Epithelial cell of prostate (primary cell): ENCODE measurements around the gene RPL26.
A peak's percentile ranks its signal among the peaks of the same experiment; 100 is the strongest.
"Not testable (repeated sequence)": the region's sequence is repeated elsewhere in the genome, so short reads cannot be mapped to it uniquely, and the experiment has no call there.

Experiments used
- DNase-seq: peaks from one replicate; pipeline ENCODE4 v3.0.0-alpha.2; 2011; ENCODE audit warnings: low read depth, low spot score
- H3K27ac ChIP-seq: fragments of 450-650 bp; 2 replicates; pipeline ENCODE4 v1.5.1; 2017; ENCODE audit warnings: mild to moderate bottlenecking

RPL26 gene

GRCh38 chr17:8372422-8372821, 10.6 kb downstream of the RPL26 start:
- H3K27ac ChIP-seq: no peak overlapping the region
- DNase-seq: no peak

GRCh38 chr17:8371786-8372185, 11.2 kb downstream of the RPL26 start:
- no peak for DNase-seq
- no peak overlapping the region for H3K27ac ChIP-seq

GRCh38 chr17:8369944-8370343, 13.0 kb downstream of the RPL26 start:
- no peak overlapping the region for H3K27ac ChIP-seq
- no peak for DNase-seq

DNA sequence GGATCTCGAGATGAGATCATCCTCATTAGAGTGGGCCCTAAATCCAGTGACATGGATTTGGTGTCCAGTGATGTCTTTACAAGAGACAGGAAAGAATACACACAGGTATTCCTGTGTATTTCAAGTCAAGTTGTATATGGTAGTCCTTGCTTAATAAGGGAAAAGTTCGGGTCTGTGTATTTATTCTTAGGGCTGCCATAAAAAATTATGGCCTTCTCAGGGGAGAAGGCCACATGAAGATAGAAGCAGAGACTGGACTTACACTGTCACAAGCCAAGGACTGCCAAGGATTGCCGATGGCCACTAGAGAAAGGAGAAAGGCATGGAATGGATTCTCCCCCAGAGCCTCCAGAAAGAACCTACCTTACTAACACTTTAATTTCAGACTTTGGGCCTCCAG, 14.8 kb downstream of the RPL26 start:
- no peak for DNase-seq
- H3K27ac ChIP-seq: no peak overlapping the region

DNA sequence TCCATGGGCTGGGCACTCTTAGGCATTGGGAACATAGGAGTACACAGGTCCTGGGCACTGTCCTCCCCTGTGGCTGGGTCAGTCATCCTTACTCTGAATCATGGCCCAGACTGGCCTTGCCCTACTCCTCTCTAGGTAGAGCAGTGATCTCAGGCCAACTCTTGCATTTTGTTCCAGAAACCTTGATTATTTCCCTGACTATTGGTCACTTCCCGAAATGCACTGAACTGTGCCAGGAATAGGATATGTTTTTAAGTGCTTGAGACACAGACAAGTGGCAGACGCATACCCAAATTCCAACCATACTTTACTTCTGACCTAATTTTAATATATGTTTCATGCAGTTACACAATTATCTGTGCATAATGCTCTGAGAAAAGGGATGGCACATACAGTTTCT, 16.8 kb downstream of the RPL26 start:
- no peak for DNase-seq
- peak overlapping the region; percentile 26 for H3K27ac ChIP-seq

- DNase-seq: no peak
- H3K27ac ChIP-seq: no peak overlapping the region
These were observed 17.9 kb downstream of the RPL26 start for GRCh38 chr17:8365143-8365542.

GRCh38 chr17:8362651-8363332, 20.2 kb downstream of the RPL26 start:
- H3K27ac ChIP-seq: no peak overlapping the region
- no peak for DNase-seq

DNA sequence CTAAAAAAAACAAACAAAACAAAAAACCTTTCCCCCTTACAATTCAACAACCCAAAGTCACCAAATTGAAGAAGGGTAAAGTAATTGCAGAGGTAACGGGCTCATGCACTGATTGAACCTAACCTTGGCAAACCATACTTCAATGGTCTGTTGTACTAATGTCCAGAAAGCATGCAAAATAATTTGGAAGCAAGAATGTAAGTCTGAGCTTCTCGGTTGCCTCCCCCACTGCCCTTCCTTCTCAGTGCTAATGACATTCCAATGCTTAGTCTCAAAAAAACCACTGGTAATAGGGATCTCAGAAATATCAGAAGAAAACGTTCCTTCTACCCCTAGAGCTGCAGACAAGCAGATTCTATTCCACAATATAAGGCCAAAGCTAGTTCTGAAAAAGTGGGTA, 22.2 kb downstream of the RPL26 start:
- H3K27ac ChIP-seq: no peak overlapping the region
- DNase-seq: no peak

- DNase-seq: no peak
- no peak overlapping the region for H3K27ac ChIP-seq
These were observed 22.7 kb downstream of the RPL26 start for GRCh38 chr17:8360260-8360659.

DNA sequence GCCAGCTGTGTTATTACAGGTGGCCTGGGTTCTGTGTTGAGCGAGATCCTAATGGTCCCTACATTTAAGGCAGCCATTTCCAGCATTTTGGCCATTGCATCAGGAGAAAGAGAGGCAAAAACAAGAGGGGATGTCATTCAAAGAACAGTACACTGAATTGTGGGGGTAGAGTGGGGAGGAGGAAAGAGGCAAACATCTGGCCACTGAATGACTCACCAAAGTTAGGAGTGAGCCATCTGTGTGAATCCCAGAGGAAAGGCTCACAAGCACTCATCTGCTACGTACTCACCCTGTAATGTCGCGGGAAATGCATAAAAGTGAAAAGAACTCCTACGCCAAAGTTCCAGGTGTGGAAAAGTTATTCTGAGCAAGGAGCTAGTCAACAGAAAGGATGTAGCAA, 23.2 kb downstream of the RPL26 start:
- no peak overlapping the region for H3K27ac ChIP-seq
- DNase-seq: no peak

DNA sequence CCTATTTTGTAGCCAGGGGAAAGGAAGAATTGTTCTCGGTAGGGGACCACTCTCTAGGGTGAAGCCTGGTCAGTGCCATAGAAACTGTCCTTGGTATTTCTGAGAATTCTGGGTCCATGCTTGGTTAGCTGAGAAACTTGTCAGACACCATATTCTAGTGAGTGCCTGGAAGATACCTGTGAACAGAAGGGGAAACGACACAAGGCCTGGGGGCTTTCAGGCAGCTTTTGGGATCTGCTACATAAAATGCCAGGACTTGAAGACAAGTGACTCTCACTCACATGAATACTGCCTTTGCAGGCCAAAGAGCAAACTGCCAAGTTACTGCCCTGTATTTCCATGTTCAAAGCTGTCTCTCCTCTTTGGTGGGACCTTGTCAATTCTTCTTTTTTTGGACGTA, 25.1 kb downstream of the RPL26 start:
- no peak for DNase-seq
- no peak overlapping the region for H3K27ac ChIP-seq

DNA sequence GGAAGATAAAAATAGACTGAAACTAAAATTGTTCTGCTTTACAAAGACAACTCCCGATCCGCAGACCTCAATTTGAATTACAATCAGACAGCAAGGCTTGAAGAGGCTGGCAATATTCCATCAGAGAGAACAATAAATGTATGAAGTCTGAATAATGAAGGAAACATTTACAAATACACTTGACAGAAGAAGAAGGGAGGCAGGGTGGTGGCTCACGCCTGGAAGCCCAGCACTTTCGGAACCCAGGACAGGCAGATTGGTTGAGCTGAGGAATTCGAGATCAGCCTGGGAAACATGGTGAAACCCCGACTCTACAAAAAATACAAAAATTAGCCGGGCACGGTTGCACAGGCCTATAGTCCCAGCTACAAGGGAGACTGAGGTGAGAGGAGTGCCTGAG, 28.8 kb downstream of the RPL26 start:
- DNase-seq: no peak
- no peak overlapping the region for H3K27ac ChIP-seq

- no peak for DNase-seq
- no peak overlapping the region for H3K27ac ChIP-seq
These were observed 29.3 kb downstream of the RPL26 start for GRCh38 chr17:8353736-8354135.

DNA sequence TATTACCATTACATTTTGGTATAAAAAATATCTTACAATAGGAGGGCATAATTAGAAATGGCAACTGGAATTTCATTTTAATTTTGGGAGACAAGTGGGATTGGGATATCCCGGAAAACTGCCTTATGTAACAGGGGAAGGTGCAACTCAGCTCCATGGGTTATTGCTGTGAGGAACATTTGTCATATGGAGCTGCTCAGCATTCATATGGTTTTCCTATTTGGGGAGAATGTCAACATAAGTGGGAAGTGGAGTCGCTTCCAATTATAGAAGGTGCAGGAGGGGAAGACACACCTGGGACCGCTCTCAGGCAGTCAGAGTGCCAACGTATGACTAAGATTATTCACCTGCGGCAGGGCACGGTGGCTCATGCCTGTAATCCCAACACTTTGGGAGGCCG, 32.7 kb downstream of the RPL26 start:
- no peak overlapping the region for H3K27ac ChIP-seq
- no peak for DNase-seq

- not testable (repeated sequence) for H3K27ac ChIP-seq, DNase-seq
These were observed 36.0 kb downstream of the RPL26 start for GRCh38 chr17:8347001-8347400.

DNA sequence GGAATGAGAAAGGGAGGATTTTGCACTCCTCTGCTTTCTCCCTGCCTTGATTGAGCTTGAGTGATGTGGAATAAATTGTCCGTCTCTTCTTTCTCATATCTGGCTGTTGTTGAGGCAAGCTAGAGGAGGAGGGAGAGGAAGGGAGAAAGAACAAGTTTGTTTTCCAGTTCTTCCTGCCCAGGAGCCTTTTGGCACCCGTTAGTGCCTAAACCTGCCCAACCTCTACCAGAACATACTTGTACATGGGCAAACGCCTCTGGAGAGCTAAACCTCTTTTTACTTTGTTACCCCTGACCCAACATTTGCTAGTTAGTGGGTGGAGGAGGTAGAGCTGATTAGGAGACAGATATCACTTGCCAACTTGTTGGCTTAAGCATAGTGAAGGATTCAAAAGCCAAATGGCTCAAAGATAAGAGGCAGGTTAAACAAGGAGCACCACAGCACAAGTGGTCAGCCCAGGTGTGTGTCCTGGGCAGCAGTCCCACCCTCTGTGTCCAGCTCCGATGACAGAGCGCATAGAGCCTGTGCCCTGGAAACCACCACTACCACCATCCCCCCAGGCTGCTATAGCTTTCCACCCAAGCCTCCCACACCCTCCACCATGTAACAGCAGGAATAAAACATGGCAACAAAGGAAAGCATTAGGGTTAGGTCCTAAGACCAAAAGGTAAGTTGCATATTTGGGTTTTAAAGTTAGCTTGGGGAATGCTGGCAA, 36.9 kb downstream of the RPL26 start:
- DNase-seq: no peak

DNA sequence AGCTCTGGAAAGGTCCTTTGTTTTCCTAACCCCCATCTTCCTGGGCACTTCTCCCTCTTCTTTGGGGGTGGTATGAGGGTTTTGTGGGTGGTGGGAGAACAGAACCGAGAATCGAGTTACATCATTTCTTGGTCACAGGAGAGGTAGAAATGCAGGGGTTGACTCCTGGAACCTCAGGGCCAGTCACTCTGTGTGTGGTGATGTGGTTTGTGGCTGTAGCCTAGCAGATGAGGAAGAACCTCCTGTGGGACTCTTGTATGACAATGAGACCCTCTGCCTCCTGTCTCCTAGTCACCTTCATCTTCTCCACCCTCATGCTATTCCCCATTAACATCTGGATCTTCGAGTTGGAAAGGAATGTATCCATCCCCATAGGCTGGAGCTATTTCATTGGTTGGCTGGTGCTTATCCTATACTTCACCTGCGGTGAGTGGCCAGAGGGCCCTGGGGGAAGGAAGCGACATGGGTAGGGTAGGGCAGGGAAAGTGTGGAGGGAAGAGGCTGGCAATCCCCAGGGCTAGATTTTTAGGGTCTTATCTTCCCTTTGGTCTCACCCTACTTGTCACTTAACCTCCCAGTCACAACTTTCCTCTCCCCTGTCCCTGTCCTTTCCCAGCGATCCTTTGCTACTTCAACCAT, 37.8 kb downstream of the RPL26 start:
- no peak for DNase-seq
- H3K27ac ChIP-seq: no peak overlapping the region

More for the DNA sequence above, 36.9 kb downstream of the RPL26 start:
- no peak overlapping the region for H3K27ac ChIP-seq

- no peak for DNase-seq
These were observed 41.5 kb downstream of the RPL26 start for GRCh38 chr17:8341456-8341855.

DNA sequence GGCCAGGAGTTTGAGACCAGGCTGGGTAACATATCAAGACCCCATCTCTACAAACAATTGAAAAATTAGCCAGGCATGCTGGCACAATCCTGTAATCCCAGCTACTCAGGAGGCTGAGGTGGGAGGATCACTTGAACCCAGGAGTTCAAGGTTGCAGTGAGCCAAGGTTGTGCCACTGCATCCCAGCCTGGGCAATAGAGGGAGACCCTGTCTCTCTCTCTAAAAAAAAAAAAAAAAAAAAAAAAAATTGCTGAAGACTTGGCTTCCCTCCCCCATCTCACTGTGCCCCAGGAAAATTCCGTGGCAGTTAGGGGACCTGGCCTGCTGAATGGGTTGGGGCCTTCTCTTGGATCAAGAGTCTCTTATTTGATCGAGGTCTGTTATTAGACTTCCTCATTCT, 43.5 kb downstream of the RPL26 start, which contains the start of gene ODF4:
ODF4 (plus strand) TSS at position 301 of the 400 bp plus-strand sequence. CDS start 212 bp downstream, outside the sequence.
- DNase-seq: no peak
- no peak within 1 kb of the TSS for H3K27ac ChIP-seq

More at GRCh38 chr17:8341456-8341855, 41.5 kb downstream of the RPL26 start:
- H3K27ac ChIP-seq: no peak overlapping the region

DNA sequence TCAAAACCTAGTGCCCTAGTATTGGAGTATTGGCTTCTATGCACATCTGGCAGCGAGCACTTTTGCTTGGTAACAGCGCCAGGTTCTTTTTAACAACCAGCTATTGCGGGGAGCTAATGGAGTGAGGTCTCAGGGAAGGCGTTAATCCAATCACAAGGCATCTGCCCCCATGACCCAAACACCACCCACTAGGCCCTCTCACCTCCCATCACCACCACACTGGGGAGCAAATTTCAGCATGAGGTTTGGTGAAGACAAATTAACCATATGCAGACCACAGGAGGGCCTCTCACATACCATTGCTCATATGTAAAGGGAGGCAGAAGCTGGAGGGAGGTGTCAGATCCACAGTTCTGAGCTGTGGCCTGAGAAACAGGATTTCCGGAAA, 44.2 kb downstream of the RPL26 start:
- no peak for DNase-seq
- no peak overlapping the region for H3K27ac ChIP-seq
